ENCODE data around the gene CELSR3. TPM values are rescaled to one million over a fixed set of nuclear protein-coding genes. Genes with fewer than 3 reads are reported as not detected.
A peak's percentile ranks its signal among the peaks of the same experiment; 100 is the strongest.

The CELSR3 gene
- total RNA-seq, 4 donors from 2014 or later = 0.33 to 1.3 (median 0.63) TPM

DNA sequence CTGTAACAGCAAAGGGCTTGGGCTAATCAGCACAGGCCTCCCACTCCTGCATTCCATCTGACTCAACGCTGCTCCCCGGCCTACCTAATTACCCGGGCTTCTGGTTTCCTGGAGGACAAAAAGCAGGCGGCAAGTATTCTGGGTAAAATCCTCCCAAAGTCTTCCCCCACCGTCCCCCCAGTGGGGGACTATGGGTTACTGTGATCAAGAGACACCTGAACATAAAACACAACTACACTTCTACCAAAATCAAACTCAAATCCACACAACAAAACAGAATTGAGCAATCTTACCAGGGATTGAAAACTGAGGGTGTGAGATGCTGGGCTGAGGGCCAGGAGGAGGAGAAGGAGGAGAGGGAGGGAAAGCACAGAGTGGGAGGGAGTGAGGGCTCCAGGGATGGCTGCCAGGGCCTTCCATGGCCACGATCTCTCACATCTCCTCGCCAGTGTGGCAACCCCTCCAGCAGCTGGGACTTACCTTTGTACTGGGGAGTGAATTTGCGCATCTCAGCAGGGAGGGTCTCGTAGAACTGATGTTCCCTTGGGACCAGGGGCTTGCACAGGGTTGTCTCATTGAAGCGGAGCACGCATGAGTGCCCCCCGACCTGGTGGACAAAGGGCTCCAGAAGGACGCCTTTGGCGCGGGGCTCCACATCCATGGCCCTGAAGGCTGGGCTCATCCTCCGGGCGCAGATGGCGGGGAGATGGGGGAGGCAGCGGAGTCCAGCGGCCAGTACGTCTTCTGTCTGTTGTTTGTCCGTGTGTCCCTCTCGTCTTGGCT, 32.1 kb upstream of the CELSR3 start:
- DNase-seq (ENCODE audit: extremely low spot score) = no peak
- 53% methylated on average over 19 of the region's 23 CpGs for WGBS
- Histone ChIP-seq H3K9me3 (no peaks in the 10 kb centered on the region), H3K27me3 (no peaks in the 10 kb centered on the region), H3K4me3 (peak overlapping the region; percentile 43 to 62 (median 50)), H3K27ac (replicated peaks in 1 of 4) (peak overlapping the region; percentile 77 to 87 (median 82)), H3K4me1 (peaks cover 39 to 54% (median 43%) of the 10 kb centered on the region in 4 donors), H3K36me3 (peaks cover 36 to 76% (median 71%) of the 10 kb centered on the region in 4 donors)
- intact Hi-C loops (cut with DNase I) = no loop called here
- TF ChIP-seq POLR2A (IDR thresholded peaks at IDR 0.05; ENCODE audit: low read depth) = no peak
- TF ChIP-seq POLR2AphosphoS5 (IDR thresholded peaks at IDR 0.05) = peak; percentile 50 to 52

DNA sequence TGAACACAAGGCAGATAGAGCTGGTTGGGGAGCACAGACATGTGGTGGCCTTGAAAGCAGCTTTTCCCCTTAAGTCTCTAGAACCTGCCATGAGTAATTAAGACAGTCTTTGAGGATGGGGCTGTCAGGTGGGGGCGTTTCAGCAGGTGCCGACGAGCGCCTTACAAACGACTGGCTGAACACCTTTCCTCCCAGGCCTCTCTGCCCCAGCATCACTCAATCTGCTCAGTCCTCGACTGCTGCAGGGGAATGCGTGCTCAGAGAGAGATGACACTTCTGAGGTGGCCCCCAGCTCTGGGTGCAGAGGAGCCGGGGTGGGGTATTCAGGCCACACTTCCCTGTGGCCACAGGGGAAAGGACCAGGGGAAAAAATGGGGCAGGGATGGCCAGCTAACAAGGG, 31.1 kb upstream of the CELSR3 start:
- intact Hi-C loops (cut with DNase I) = no loop called here
- Histone ChIP-seq H3K4me1 (peaks cover 39 to 50% (median 43%) of the 10 kb centered on the region in 4 donors), H3K27me3 (no peaks in the 10 kb centered on the region), H3K9me3 (no peaks in the 10 kb centered on the region), H3K36me3 (peaks cover 40 to 78% (median 73%) of the 10 kb centered on the region in 4 donors), H3K4me3 (peak overlapping the region; percentile 43 to 62 (median 50)), H3K27ac (replicated peaks in 1 of 4) (peak overlapping the region; percentile 77 to 87 (median 82))
- DNase-seq (ENCODE audit: extremely low spot score) = no peak
- WGBS = 88% methylated on average over 8 of the region's 8 CpGs
- TF ChIP-seq POLR2AphosphoS5 (IDR thresholded peaks at IDR 0.05) (no peak), POLR2A (IDR thresholded peaks at IDR 0.05; ENCODE audit: low read depth) (no peak), EP300 (IDR thresholded peaks at IDR 0.05) (no peak)
- TF ChIP-seq, protein P1, sequence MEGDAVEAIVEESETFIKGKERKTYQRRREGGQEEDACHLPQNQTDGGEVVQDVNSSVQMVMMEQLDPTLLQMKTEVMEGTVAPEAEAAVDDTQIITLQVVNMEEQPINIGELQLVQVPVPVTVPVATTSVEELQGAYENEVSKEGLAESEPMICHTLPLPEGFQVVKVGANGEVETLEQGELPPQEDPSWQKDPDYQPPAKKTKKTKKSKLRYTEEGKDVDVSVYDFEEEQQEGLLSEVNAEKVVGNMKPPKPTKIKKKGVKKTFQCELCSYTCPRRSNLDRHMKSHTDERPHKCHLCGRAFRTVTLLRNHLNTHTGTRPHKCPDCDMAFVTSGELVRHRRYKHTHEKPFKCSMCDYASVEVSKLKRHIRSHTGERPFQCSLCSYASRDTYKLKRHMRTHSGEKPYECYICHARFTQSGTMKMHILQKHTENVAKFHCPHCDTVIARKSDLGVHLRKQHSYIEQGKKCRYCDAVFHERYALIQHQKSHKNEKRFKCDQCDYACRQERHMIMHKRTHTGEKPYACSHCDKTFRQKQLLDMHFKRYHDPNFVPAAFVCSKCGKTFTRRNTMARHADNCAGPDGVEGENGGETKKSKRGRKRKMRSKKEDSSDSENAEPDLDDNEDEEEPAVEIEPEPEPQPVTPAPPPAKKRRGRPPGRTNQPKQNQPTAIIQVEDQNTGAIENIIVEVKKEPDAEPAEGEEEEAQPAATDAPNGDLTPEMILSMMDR (IDR thresholded peaks at IDR 0.05) = no peak

DNA sequence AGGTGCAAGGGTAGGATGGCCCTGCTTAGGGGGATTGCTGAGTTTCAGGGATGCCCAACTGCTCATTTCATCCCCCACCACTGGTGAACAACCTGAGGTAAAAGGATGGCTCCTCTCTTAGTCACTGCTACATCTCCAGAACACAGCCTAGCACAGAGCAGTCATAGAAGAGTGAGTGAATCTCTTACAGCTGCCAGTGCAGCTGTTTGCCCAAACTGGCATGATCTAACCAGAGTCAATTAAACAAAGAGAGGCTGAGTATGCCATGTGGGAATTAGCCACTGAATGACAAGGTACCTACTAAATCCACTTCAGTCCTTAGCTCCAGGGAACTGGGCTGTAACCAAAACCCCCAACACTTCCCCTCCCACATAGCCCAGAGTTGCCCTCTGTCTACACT, 29.9 kb upstream of the CELSR3 start:
- DNase-seq (ENCODE audit: extremely low spot score) = no peak
- Histone ChIP-seq H3K36me3 (peaks cover 52 to 80% (median 77%) of the 10 kb centered on the region in 4 donors), H3K4me3 (no peak overlapping the region), H3K4me1 (peaks cover 35 to 58% (median 46%) of the 10 kb centered on the region in 4 donors), H3K9me3 (no peaks in the 10 kb centered on the region), H3K27ac (replicated peaks in 1 of 4) (peak overlapping the region in 3 of 4 donors; percentile 79 to 87 (median 86)), H3K27me3 (no peaks in the 10 kb centered on the region)
- TF ChIP-seq, protein P1 (IDR thresholded peaks at IDR 0.05) = no peak
- no peak for TF ChIP-seq EP300 (IDR thresholded peaks at IDR 0.05)
- TF ChIP-seq POLR2AphosphoS5 (IDR thresholded peaks at IDR 0.05) = no peak
- intact Hi-C loops (cut with DNase I) = no loop called here

DNA sequence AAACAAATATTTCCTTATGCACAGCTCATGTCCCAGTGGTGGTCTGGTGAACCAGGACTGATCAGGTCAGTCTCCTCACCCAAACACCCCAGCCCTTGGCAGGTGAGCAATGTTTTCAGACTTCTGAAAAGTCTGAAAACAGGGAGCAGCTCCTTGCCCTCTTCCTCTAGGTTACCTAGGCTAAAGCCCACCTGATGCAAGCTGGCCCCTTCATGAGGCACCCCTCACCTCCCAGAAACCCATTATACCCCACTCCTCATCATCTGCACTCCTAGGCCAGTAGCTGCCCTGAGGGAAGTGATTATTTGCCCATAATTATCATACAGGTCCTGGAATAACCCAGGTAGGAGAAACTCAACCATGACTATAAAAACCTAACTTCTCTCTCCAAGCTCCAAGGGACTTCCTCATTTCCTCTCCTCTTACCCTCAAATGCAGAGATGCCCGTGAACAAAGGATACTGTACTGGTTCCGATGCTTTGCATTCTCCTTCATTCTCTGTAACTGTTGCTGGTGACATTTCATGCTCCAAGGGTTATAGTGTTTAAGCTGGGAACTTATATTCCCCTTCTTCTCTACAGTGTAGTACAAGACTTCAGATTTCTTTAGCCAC, 28.3 kb upstream of the CELSR3 start:
- H3K27ac ChIP-seq (replicated peaks in 1 of 4) = no peak overlapping the region
- intact Hi-C loops (cut with DNase I) = no loop called here
- no peaks in the 10 kb centered on the region for H3K9me3 ChIP-seq
- no peaks in the 10 kb centered on the region for H3K27me3 ChIP-seq
- 89% methylated on average over 2 of the region's 2 CpGs for WGBS
- peaks cover 43 to 63% (median 54%) of the 10 kb centered on the region in 4 donors for H3K4me1 ChIP-seq
- H3K36me3 ChIP-seq = peaks cover 55 to 85% (median 80%) of the 10 kb centered on the region in 4 donors
- H3K4me3 ChIP-seq = no peak overlapping the region
- TF ChIP-seq, protein P1 (IDR thresholded peaks at IDR 0.05) = no peak
- TF ChIP-seq POLR2A (IDR thresholded peaks at IDR 0.05; ENCODE audit: low read depth) (no peak), POLR2AphosphoS5 (IDR thresholded peaks at IDR 0.05) (no peak), EP300 (IDR thresholded peaks at IDR 0.05) (no peak)
- no peak for DNase-seq (ENCODE audit: extremely low spot score)

DNA sequence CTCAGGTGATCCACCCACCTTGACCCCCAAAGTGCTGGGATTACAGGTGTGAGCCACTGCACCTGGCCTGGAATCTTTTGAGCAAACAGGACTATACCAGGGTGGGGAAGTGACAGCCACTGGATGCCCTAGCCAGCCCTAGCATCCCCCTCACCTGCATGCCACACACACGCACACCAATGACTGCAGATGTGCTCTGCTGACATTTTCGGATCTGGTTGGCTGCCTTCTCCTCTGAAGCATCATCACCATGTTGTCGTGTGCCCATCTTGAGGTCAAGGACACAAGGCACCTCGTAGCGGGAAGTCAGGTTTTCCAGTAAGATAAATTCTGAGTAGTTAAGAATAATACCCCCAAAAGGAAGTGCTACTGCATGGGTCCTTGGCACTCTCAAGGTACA, 26.7 kb upstream of the CELSR3 start:
- DNase-seq (ENCODE audit: extremely low spot score) = no peak
- Histone ChIP-seq H3K36me3 (peaks cover 55 to 73% (median 73%) of the 10 kb centered on the region in 4 donors), H3K4me3 (no peak overlapping the region), H3K27me3 (no peaks in the 10 kb centered on the region), H3K27ac (replicated peaks in 1 of 4) (no peak overlapping the region), H3K9me3 (no peaks in the 10 kb centered on the region), H3K4me1 (peaks cover 38 to 62% (median 49%) of the 10 kb centered on the region in 4 donors)
- 72% methylated on average over 5 of the region's 5 CpGs for WGBS
- TF ChIP-seq, protein P1 (IDR thresholded peaks at IDR 0.05) = no peak
- TF ChIP-seq POLR2AphosphoS5 (IDR thresholded peaks at IDR 0.05) = no peak
- no peak for TF ChIP-seq EP300 (IDR thresholded peaks at IDR 0.05)
- TF ChIP-seq POLR2A (IDR thresholded peaks at IDR 0.05; ENCODE audit: low read depth) = no peak
- intact Hi-C loops (cut with DNase I) = loop anchor here (5.0 kb wide), 1 partner anchor 53 kb away; no protein-coding TSS in a partner anchor
